H1 (cell line): ENCODE results near the gene FOXD2. TPM values are rescaled to one million over a fixed set of nuclear protein-coding genes. Genes with fewer than 3 reads are reported as not detected.

Experiments used
- CTCF ChIP-seq, 3 experiments: IDR thresholded peaks; 1 replicate in 2 of 3; 2 replicates in 1 of 3; pipeline versions ENCODE4 v1.5.1 to v1.6.1; 2011; ENCODE audit warnings: low read length in 3 of 3, mild to moderate bottlenecking in 3 of 3, inconsistent platforms in 2 of 3, low read depth in 1 of 3, moderate library complexity in 1 of 3; ENCODE audit not compliant: insufficient read depth in 1 of 3; ENCODE audit errors: control extremely low read depth in 1 of 3
- polyA plus RNA-seq, 7 experiments: library from polyadenylated mRNA; depleted of rRNA in 3 of 7; stranded (reverse) in 5 of 7; unstranded in 2 of 7; fragments of >200 nt in 5 of 7; fragments of 200-250 nt in 2 of 7; gene quantifications; 1 replicate in 5 of 7; 2 replicates in 1 of 7; 4 replicates in 1 of 7; pipeline versions ENCODE4 v1.2.1 to v1.2.3, GENCODE V29; 2011 to 2013; ENCODE audit warnings: missing spikeins in 2 of 7, mixed read lengths in 2 of 7
- total RNA-seq: library from RNA; stranded (reverse); fragmentation: NEBNext Ultra II Directional; extraction: Animal tissue kit (Norgen Biotek cat#: 25700); gene quantifications from 2 replicates; pipeline ENCODE4 v1.2.1, GENCODE V29; 2021

FOXD2 gene
- total and polyA plus RNA-seq, 2 of the 8 experiments (the other 6 are each of a cell fraction or from before 2014, with no cell fraction given): not detected

GRCh38 chr1:47424336-47424982 lies 13.4 kb upstream of the FOXD2 start (continued):
- peak; percentile 72 to 98 (median 95) for TF ChIP-seq CTCF (IDR thresholded peaks at IDR 0.05; ENCODE audit: control extremely low read depth in 1 of 3, insufficient read depth in 1 of 3, low read depth in 1 of 3, low read length in 3 of 3)
